DOHH2 (cell line): ENCODE data around the gene PEAK3.

Source experiments
- EZH2phosphoT487 ChIP-seq: fragments of 200-600 bp; sonication (generic); IDR thresholded peaks from 2 replicates; pipeline ENCODE4 v1.6.1; 2017; ENCODE audit warnings: borderline replicate concordance, mild to moderate bottlenecking, antibody characterized with exemption, low read length, moderate library complexity, mixed read lengths
- TF ChIP-seq, protein P1 (sequence below): fragments of 200-600 bp; sonication (generic); IDR thresholded peaks from one replicate; pipeline ENCODE4 v1.5.1; 2014; ENCODE audit warnings: antibody characterized with exemption, mild to moderate bottlenecking, low read depth, low read length; ENCODE audit not compliant: poor library complexity, severe bottlenecking

DNA sequence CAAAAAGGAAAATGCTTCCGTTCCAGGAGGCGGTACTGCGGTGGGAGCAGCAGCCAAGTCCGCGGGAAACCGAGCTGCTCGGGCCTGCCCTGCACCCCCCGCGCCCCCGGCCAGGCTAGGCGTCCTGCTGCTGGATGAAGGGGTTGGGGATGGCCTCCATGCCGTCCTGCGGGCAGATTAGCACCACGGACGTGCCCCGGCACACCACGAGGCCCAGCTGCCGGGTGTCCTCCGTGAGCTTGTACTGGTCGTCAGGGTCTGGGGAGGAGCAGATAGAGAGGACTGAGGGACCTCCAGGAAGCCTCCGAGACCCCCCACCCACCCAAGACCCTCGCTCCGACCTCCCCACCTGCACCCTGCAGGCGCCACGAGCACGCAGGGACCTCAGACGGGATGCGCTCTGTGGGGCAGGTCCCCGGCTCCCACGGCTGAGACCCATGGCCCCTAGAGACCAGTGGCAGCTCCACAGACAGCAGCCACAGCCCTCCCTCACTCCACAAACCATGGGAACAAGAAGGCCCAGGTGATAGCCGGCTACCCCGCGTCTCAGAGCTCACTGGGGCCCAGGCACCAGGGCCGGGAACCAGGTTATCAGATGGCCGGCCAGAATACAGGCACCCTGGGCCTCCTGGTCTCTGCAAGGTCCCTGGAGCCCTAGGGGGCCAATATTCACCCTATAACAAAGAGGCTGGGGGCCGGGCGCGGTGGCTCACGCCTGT lies 39.7 kb upstream of the PEAK3 start:
- TF ChIP-seq, protein P1, sequence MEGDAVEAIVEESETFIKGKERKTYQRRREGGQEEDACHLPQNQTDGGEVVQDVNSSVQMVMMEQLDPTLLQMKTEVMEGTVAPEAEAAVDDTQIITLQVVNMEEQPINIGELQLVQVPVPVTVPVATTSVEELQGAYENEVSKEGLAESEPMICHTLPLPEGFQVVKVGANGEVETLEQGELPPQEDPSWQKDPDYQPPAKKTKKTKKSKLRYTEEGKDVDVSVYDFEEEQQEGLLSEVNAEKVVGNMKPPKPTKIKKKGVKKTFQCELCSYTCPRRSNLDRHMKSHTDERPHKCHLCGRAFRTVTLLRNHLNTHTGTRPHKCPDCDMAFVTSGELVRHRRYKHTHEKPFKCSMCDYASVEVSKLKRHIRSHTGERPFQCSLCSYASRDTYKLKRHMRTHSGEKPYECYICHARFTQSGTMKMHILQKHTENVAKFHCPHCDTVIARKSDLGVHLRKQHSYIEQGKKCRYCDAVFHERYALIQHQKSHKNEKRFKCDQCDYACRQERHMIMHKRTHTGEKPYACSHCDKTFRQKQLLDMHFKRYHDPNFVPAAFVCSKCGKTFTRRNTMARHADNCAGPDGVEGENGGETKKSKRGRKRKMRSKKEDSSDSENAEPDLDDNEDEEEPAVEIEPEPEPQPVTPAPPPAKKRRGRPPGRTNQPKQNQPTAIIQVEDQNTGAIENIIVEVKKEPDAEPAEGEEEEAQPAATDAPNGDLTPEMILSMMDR: no peak
- no peak for TF ChIP-seq EZH2phosphoT487
